HepG2 (cell line): ENCODE data around the gene DHX30. TPM values are rescaled to one million over a fixed set of nuclear protein-coding genes. Genes with fewer than 3 reads are reported as not detected.

Source experiments
- ATF1 ChIP-seq: IDR thresholded peaks from 2 replicates; pipeline ENCODE4 v1.6.1; 2016; ENCODE audit warnings: mild to moderate bottlenecking, control low read depth
- DMTF1 ChIP-seq: sonication (generic); formaldehyde crosslinking; IDR thresholded peaks from 2 replicates; pipeline ENCODE4 v1.4.0; 2020; ENCODE audit warnings: mild to moderate bottlenecking, missing genetic modification reagents
- ERF ChIP-seq: IDR thresholded peaks from 2 replicates; pipeline ENCODE4 v1.6.1; 2018; ENCODE audit warnings: missing biosample characterization, missing genetic modification reagents
- HDAC1 ChIP-seq: sonication (generic); formaldehyde crosslinking; IDR thresholded peaks from 2 replicates; pipeline ENCODE4 v1.5.1; 2020; ENCODE audit warnings: mild to moderate bottlenecking, missing genetic modification reagents
- HMGA1 ChIP-seq: sonication (generic); formaldehyde crosslinking; conservative IDR thresholded peaks from 2 replicates; pipeline ENCODE4 v1.4.0; 2020; ENCODE audit warnings: missing genetic modification reagents
- MTERF4 ChIP-seq: sonication (generic); formaldehyde crosslinking; IDR thresholded peaks from 2 replicates; pipeline ENCODE4 v1.8.0; 2023; ENCODE audit warnings: mild to moderate bottlenecking, missing genetic modification reagents
- MTF1 ChIP-seq: sonication (generic); formaldehyde crosslinking; IDR thresholded peaks from 2 replicates; pipeline ENCODE4 v1.5.0; 2020; ENCODE audit warnings: missing genetic modification reagents
- NCOR1 ChIP-seq: fragments of 200-600 bp; sonication (generic); IDR thresholded peaks from 2 replicates; pipeline ENCODE4 v1.7.0; 2017; ENCODE audit warnings: antibody characterized with exemption, low read length, borderline replicate concordance
- PRDM4 ChIP-seq: sonication (generic); formaldehyde crosslinking; IDR thresholded peaks from 2 replicates; pipeline ENCODE4 v1.9.0; 2021; ENCODE audit warnings: missing genetic modification reagents, borderline replicate concordance
- RBFOX2 ChIP-seq: fragments of 200-400 bp; formaldehyde crosslinking; IDR thresholded peaks from 2 replicates; pipeline ENCODE4 v1.6.1; 2017; ENCODE audit warnings: low read depth, mild to moderate bottlenecking, low read length
- SSRP1 ChIP-seq: IDR thresholded peaks from 2 replicates; pipeline ENCODE4 v1.6.1; 2016; ENCODE audit warnings: control low read depth
- THYN1 ChIP-seq: sonication (generic); formaldehyde crosslinking; IDR thresholded peaks from 2 replicates; pipeline ENCODE4 v1.8.1; 2023; ENCODE audit warnings: low read depth, mild to moderate bottlenecking, moderate library complexity, missing genetic modification reagents, borderline replicate concordance
- ZKSCAN5 ChIP-seq: sonication (generic); formaldehyde crosslinking; IDR thresholded peaks from 2 replicates; pipeline ENCODE4 v1.5.1; 2020; ENCODE audit warnings: mild to moderate bottlenecking, missing genetic modification reagents
- ZNF274 ChIP-seq: sonication (generic); formaldehyde crosslinking; IDR thresholded peaks from 2 replicates; pipeline ENCODE4 v1.5.1; 2020; ENCODE audit warnings: mild to moderate bottlenecking, missing genetic modification reagents
- ZNF281 ChIP-seq: sonication (generic); formaldehyde crosslinking; IDR thresholded peaks from 2 replicates; pipeline ENCODE4 v1.4.0; 2020; ENCODE audit warnings: missing genetic modification reagents, borderline replicate concordance
- ZNF576 ChIP-seq: sonication (generic); formaldehyde crosslinking; IDR thresholded peaks from 2 replicates; pipeline ENCODE4 v1.4.0; 2020; ENCODE audit warnings: mild to moderate bottlenecking, missing genetic modification reagents
- ZNF605 ChIP-seq: sonication (generic); formaldehyde crosslinking; IDR thresholded peaks from 2 replicates; pipeline ENCODE4 v1.8.0; 2022; ENCODE audit warnings: mild to moderate bottlenecking, missing genetic modification reagents
- ZNF691 ChIP-seq: sonication (generic); formaldehyde crosslinking; IDR thresholded peaks from 2 replicates; pipeline ENCODE4 v1.4.0; 2020; ENCODE audit warnings: missing genetic modification reagents, low read depth, mild to moderate bottlenecking, borderline replicate concordance
- polyA plus RNA-seq, 8 experiments: library from polyadenylated mRNA; depleted of rRNA in 3 of 8; stranded (reverse) in 7 of 8; unstranded in 1 of 8; fragments of >200 nt; fragmentation: Illumina TruSeq in 4 of 8; extraction: Trizol in 4 of 8; gene quantifications; 2 replicates each; pipeline versions ENCODE4 v1.2.1 to v1.2.3, GENCODE V29; 2011 to 2016; ENCODE audit warnings: low read depth in 4 of 8, missing spikeins in 1 of 8, mixed read lengths in 1 of 8; ENCODE audit not compliant: insufficient read depth in 1 of 8
- total RNA-seq, 5 experiments: library from RNA; depleted of rRNA; stranded (reverse); fragments of >200 nt; fragmentation: Illumina TruSeq; extraction: Trizol; gene quantifications; 2 replicates each; pipeline ENCODE4 v1.2.3, GENCODE V29; 2016; ENCODE audit warnings: low read depth in 1 of 5

The DHX30 gene
- total and polyA plus RNA-seq, 2 of the 13 experiments (the other 11 are each of a cell fraction or from before 2014, with no cell fraction given) = 30.6 to 59.4 TPM

GRCh38 chr3:47824541-47825473, 21.9 kb downstream of the DHX30 start (continued):
- peak; percentile 62; the same call in 1 of the 2 replicates for TF ChIP-seq ZNF605 (CRISPR knock-in tag)
- TF ChIP-seq RBFOX2 = peak; percentile 96
- peak; percentile 96; the same call in 1 of the 2 replicates for TF ChIP-seq ZNF691
- TF ChIP-seq HDAC1 (CRISPR knock-in tag) = peak; percentile 69
- TF ChIP-seq SSRP1 (CRISPR knock-in tag) = no peak
- TF ChIP-seq ZNF576 (CRISPR knock-in tag) = peak; percentile 74; the same call in 1 of the 2 replicates
- TF ChIP-seq THYN1 (CRISPR knock-in tag) = no peak
- no peak for TF ChIP-seq NCOR1
- TF ChIP-seq ZNF281 (CRISPR knock-in tag) = 0 out of 2 replicates have a peak, but pooled peaks have one; percentile 9
- TF ChIP-seq MTF1 = 0 out of 2 replicates have a peak, but pooled peaks have one; percentile 63
- TF ChIP-seq ZNF274 = peak; percentile 76
- no peak for TF ChIP-seq ATF1 (CRISPR knock-in tag)
- TF ChIP-seq ZKSCAN5 (CRISPR knock-in tag) = no peak; the same call in 1 of the 2 replicates
- peak; percentile 79 for TF ChIP-seq ERF
- TF ChIP-seq HMGA1 = no peak
- TF ChIP-seq MTERF4 (CRISPR knock-in tag) = peak; percentile 44; the same call in 1 of the 2 replicates
- no peak for TF ChIP-seq DMTF1 (CRISPR knock-in tag)
- peak; percentile 59; the same call in 1 of the 2 replicates for TF ChIP-seq PRDM4 (CRISPR knock-in tag)
